ENCODE measurements around the gene ALDH1A3.

The ALDH1A3 gene

GRCh38 chr15:100947760-100948429 is 68.3 kb downstream of the ALDH1A3 start:
- H3K4me1 ChIP-seq (ENCODE audit: control insufficient read depth, insufficient read depth, low read length): no peaks in the 10 kb centered on the region
- ChIA-PET POLR2A (interaction anchor here (0.6 kb wide), 1 partner anchor 14 kb away, joined by 4 read pairs; no protein-coding TSS in a partner anchor), CTCF (interaction anchor here (1.0 to 1.5 kb wide), 3 partner anchors 30 to 60 kb away, joined by 3 to 4 read pairs (median 3); no protein-coding TSS in a partner anchor)
- no peak overlapping the region for H3K27ac ChIP-seq (ENCODE audit: extremely low read depth, low read depth, low read length)
- TF ChIP-seq ZNF10 (tag by site-specific recombination; IDR thresholded peaks at IDR 0.05) (no peak), HOXD13 (CRISPR knock-in tag; IDR thresholded peaks at IDR 0.05; ENCODE audit: borderline replicate concordance) (no peak), PRDM1 (tag by site-specific recombination; IDR thresholded peaks at IDR 0.05) (no peak), ZNF585B (tag by site-specific recombination; IDR thresholded peaks at IDR 0.05) (no peak), ZNF23 (tag by site-specific recombination; IDR thresholded peaks at IDR 0.05; ENCODE audit: borderline replicate concordance) (no peak), ZNF555 (tag by site-specific recombination; conservative IDR thresholded peaks at IDR 0.05) (no peak), ZBTB7A (tag by site-specific recombination; IDR thresholded peaks at IDR 0.05; ENCODE audit: low read depth) (no peak), ZNF214 (tag by site-specific recombination; IDR thresholded peaks at IDR 0.05; ENCODE audit: borderline replicate concordance) (no peak), ZNF692 (tag by site-specific recombination; IDR thresholded peaks at IDR 0.05) (no peak), GLIS1 (tag by site-specific recombination; IDR thresholded peaks at IDR 0.05) (no peak), ZNF16 (tag by site-specific recombination; IDR thresholded peaks at IDR 0.05; ENCODE audit: low read depth) (no peak)
- H3K9me3 ChIP-seq (ENCODE audit: control insufficient read depth, insufficient read depth, low read depth, low read length): no peaks in the 10 kb centered on the region
- no peaks in the 10 kb centered on the region for H3K36me3 ChIP-seq (ENCODE audit: control insufficient read depth in 2 of 2, insufficient read depth in 1 of 2, low read length in 2 of 2)
- H3K4me3 ChIP-seq (ENCODE audit: low read depth, low read length): no peak overlapping the region

- H3K4me1 ChIP-seq (ENCODE audit: control insufficient read depth, insufficient read depth, low read length): no peaks in the 10 kb centered on the region
- no peak overlapping the region for H3K27ac ChIP-seq (ENCODE audit: extremely low read depth, low read depth, low read length)
- H3K9me3 ChIP-seq (ENCODE audit: control insufficient read depth, insufficient read depth, low read depth, low read length): no peaks in the 10 kb centered on the region
- H3K36me3 ChIP-seq (ENCODE audit: control insufficient read depth in 2 of 2, insufficient read depth in 1 of 2, low read length in 2 of 2): no peaks in the 10 kb centered on the region
- TF ChIP-seq PRDM4 (tag by site-specific recombination; IDR thresholded peaks at IDR 0.05) (no peak), HOXD13 (CRISPR knock-in tag; IDR thresholded peaks at IDR 0.05; ENCODE audit: borderline replicate concordance) (no peak), ZBTB7A (tag by site-specific recombination; IDR thresholded peaks at IDR 0.05; ENCODE audit: low read depth) (no peak), SP2 (tag by site-specific recombination; IDR thresholded peaks at IDR 0.05) (no peak), ZXDB (tag by site-specific recombination; IDR thresholded peaks at IDR 0.05) (no peak)
- ChIA-PET CTCF (interaction anchor here (1.0 to 1.2 kb wide), 2 partner anchors 42 to 60 kb away, joined by 3 read pairs; no protein-coding TSS in a partner anchor), POLR2A (no interaction called here)
- H3K4me3 ChIP-seq (ENCODE audit: low read depth, low read length): no peak overlapping the region
Measured at GRCh38 chr15:100948430-100948762, 68.8 kb downstream of the ALDH1A3 start.

GRCh38 chr15:100949691-100950090 is 70.1 kb downstream of the ALDH1A3 start:
- Histone ChIP-seq H3K27ac (ENCODE audit: extremely low read depth, low read depth, low read length) (no peak overlapping the region), H3K9me3 (ENCODE audit: control insufficient read depth, insufficient read depth, low read depth, low read length) (no peaks in the 10 kb centered on the region), H3K36me3 (ENCODE audit: control insufficient read depth in 2 of 2, insufficient read depth in 1 of 2, low read length in 2 of 2) (no peaks in the 10 kb centered on the region), H3K4me3 (ENCODE audit: low read depth, low read length) (no peak overlapping the region), H3K4me1 (ENCODE audit: control insufficient read depth, insufficient read depth, low read length) (no peaks in the 10 kb centered on the region)
- TF ChIP-seq HOXC10 (CRISPR knock-in tag; IDR thresholded peaks at IDR 0.05) (no peak), ZNF660 (tag by site-specific recombination; IDR thresholded peaks at IDR 0.05) (no peak), ZNF214 (tag by site-specific recombination; IDR thresholded peaks at IDR 0.05; ENCODE audit: borderline replicate concordance) (no peak)
- ChIA-PET POLR2A (no interaction called here), CTCF (no interaction called here)
